Activated CD8-positive, alpha-beta T cell treated with anti-CD3 and anti-CD28 coated beads for 36 hours (primary cell): ENCODE results near the gene RHBDD1. TPM values are rescaled to one million over a fixed set of nuclear protein-coding genes. Genes with fewer than 3 reads are reported as not detected.

Experiments
- ATAC-seq: fragments of 200-7000 bp; cut with Tn5 transposase; one replicate; pipeline ENCODE4 v1.10.0; 2021; ENCODE audit warnings: mild to moderate bottlenecking, moderate library complexity
- CTCF ChIA-PET: fragments of 350-600 bp; sonication (Branson Sonifier 250); formaldehyde crosslinking; loops from one replicate; lab custom pipeline; 2021; ENCODE audit warnings: antibody characterized with exemption; lab: Charles Lee
- POLR2A ChIA-PET: fragments of 350-600 bp; sonication (Branson Sonifier 250); formaldehyde crosslinking; loops from one replicate; lab custom pipeline; 2021; ENCODE audit warnings: antibody characterized with exemption; lab: Charles Lee
- DNase-seq: peaks from one replicate; pipeline ENCODE4 v3.0.0-alpha.2; 2020
- H3K27ac Mint-ChIP-seq: one replicate; pipeline ENCODE4 v1.8.0; 2021; ENCODE audit warnings: mild to moderate bottlenecking, mixed read lengths
- H3K27me3 Mint-ChIP-seq: one replicate; pipeline ENCODE4 v1.8.0; 2021; ENCODE audit warnings: mixed read lengths
- H3K36me3 Mint-ChIP-seq: one replicate; pipeline ENCODE4 v1.8.0; 2021; ENCODE audit warnings: low read depth, mixed read lengths
- H3K4me1 Mint-ChIP-seq: one replicate; pipeline ENCODE4 v1.8.0; 2021; ENCODE audit warnings: low read depth, mixed read lengths
- H3K4me3 Mint-ChIP-seq: one replicate; pipeline ENCODE4 v1.8.0; 2021; ENCODE audit warnings: mild to moderate bottlenecking, moderate library complexity, mixed read lengths
- H3K9me3 Mint-ChIP-seq: one replicate; pipeline ENCODE4 v1.8.0; 2021; ENCODE audit warnings: mixed read lengths
- intact Hi-C: fragments of 100-400 bp; cut with micrococcal nuclease; formaldehyde crosslinking; loops from one replicate; pipeline ENCODE4 v1.10.0; 2022
- total RNA-seq, 2 experiments: library from RNA; stranded (reverse); gene quantifications; one replicate each; pipeline ENCODE4 v1.2.3, GENCODE V29; 2021
- TF ChIP-seq, protein P1 (sequence below): fragments of 200-600 bp; IDR thresholded peaks from one replicate; pipeline ENCODE4 v1.8.0; 2022; ENCODE audit warnings: antibody characterized with exemption, mild to moderate bottlenecking

Gene RHBDD1
- total RNA-seq, 2 experiments from 2014 or later, result 34.3 to 35.9 TPM

DNA sequence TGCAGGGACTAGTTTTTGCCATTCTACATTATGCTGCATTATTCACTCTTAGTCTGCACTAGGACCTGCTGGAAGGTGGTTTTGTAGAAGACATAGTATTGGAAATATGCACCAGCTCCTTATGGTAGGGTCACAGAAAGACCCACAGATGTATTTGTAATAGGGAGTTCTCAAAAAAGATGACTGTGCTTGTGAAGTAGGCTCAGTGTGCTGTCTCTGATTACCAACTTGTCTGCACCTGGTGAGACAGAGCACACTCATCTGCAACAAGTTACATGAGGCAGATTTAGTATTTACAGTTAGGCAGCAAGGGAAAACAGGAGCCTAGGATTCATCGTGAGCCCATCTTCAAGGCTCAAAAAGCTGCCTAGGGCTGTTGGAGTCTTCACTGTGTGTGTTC lies 29.4 kb downstream of the RHBDD1 start:
- ChIA-PET CTCF (interaction anchor here (1.1 kb wide), 1 partner anchor 9 kb away, joined by 3 read pairs; no protein-coding TSS in a partner anchor), POLR2A (no interaction called here)
- Mint-ChIP-seq H3K27me3 (no peaks in the 10 kb centered on the region), H3K27ac (no peak overlapping the region), H3K9me3 (no peaks in the 10 kb centered on the region), H3K4me3 (no peak overlapping the region), H3K36me3 (peaks cover 50% of the 10 kb centered on the region), H3K4me1 (peaks cover 19% of the 10 kb centered on the region)
- ATAC-seq (no peak), DNase-seq (no peak)
- intact Hi-C loops, result no loop called here
- TF ChIP-seq, protein P1, sequence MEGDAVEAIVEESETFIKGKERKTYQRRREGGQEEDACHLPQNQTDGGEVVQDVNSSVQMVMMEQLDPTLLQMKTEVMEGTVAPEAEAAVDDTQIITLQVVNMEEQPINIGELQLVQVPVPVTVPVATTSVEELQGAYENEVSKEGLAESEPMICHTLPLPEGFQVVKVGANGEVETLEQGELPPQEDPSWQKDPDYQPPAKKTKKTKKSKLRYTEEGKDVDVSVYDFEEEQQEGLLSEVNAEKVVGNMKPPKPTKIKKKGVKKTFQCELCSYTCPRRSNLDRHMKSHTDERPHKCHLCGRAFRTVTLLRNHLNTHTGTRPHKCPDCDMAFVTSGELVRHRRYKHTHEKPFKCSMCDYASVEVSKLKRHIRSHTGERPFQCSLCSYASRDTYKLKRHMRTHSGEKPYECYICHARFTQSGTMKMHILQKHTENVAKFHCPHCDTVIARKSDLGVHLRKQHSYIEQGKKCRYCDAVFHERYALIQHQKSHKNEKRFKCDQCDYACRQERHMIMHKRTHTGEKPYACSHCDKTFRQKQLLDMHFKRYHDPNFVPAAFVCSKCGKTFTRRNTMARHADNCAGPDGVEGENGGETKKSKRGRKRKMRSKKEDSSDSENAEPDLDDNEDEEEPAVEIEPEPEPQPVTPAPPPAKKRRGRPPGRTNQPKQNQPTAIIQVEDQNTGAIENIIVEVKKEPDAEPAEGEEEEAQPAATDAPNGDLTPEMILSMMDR, result no peak

DNA sequence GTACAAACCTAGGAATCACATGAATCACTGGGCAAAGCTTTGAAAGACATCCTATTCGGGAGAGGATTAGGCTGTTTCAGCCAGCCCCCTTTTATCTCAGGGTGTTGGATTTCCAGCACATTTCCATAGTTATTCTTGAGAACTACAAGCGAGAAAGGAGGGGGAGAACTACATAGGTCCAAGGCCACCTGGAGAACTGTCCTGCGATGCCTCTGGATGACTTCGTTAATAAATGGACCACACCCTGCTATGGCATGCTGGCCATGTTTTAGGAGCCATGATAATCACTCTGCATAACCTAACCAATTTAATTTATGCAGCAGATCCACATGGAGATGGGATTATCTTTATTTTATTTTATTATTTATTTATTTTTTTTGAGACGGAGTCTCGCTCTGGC lies 29.9 kb downstream of the RHBDD1 start:
- Mint-ChIP-seq H3K4me1 (peaks cover 16% of the 10 kb centered on the region), H3K27me3 (no peaks in the 10 kb centered on the region), H3K27ac (no peak overlapping the region), H3K36me3 (peaks cover 54% of the 10 kb centered on the region), H3K4me3 (no peak overlapping the region), H3K9me3 (no peaks in the 10 kb centered on the region)
- CTCF ChIA-PET, result no interaction called here
- POLR2A ChIA-PET, result no interaction called here
- no peak for DNase-seq
- TF ChIP-seq, protein P1, result no peak
- ATAC-seq, result no peak
- intact Hi-C loops, result no loop called here

DNA sequence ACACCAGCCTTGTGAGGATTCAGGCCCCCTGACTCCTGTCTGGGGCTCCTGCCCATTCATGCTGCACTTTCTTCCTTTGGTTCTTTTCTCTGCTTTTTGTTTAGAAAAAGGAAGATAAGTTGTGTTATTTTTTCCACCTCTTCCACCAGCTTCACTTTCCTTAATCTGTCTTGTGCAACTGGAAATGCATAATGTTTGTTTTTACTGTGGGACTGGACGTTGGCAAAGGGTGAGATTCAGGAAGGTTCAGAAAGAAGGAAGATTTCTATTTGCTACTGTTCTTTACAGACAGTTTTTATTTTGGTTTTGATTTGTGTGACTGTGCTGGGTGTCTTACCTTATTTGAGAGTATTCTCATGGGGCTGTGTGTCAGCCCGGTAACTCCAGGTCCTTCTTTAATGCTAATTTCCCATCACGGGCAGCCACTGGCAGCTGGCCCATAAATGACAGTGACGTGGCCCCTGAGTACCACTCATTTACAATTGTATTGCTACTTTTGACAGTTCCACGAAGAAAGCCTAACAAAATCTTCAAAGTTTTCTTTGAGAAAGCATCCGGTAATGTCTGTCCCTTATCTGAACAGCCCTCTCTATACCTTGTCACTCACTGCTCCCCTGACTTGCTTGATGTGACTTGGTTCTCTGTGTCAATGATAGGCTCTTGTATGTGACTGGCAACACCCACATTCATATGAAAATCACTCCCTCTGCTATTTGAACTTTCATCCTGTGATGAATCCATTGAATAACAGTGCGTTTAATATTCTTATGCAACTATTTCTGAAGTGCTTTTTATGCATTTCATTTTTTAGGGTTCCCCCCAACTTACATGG lies 32.7 kb downstream of the RHBDD1 start:
- Mint-ChIP-seq H3K9me3 (peaks cover 3% of the 10 kb centered on the region), H3K27me3 (no peaks in the 10 kb centered on the region), H3K4me1 (peaks cover 24% of the 10 kb centered on the region), H3K27ac (no peak overlapping the region), H3K36me3 (peaks cover 71% of the 10 kb centered on the region), H3K4me3 (no peak overlapping the region)
- intact Hi-C loops, result no loop called here
- POLR2A ChIA-PET, result interaction anchor here (2.9 kb wide), 1 partner anchor 33 kb away, joined by 8 read pairs; the partner anchor contains the start of gene RHBDD1
- TF ChIP-seq, protein P1, result no peak
- ATAC-seq (no peak), DNase-seq (no peak)
- CTCF ChIA-PET, result interaction anchor here (1.8 kb wide), 1 partner anchor 15 kb away, joined by 4 read pairs; no protein-coding TSS in a partner anchor

DNA sequence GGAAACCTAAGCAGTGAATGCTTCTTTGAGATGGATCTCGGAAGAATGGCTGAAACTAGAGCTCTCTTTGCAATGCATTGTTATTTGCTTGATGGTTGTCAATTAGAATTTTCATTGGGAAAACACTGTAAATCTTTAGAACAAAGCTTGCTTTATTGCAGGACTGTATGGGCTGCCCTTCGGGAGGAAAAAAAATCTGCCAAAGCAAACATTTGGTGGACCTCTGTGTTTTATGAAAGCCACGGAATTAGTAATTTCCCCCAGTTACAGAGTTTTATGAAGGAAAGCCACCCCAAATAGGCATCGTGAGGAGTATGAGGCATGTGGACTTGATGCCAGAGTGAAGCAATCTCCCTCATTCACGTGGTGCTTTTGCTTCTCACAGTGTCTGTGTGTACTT lies 33.5 kb downstream of the RHBDD1 start:
- DNase-seq (no peak), ATAC-seq (no peak)
- TF ChIP-seq, protein P1, result no peak
- H3K4me1 Mint-ChIP-seq, result peaks cover 31% of the 10 kb centered on the region
- ChIA-PET POLR2A (interaction anchor here (2.9 kb wide), 1 partner anchor 34 kb away, joined by 8 read pairs; the partner anchor contains the start of gene RHBDD1), CTCF (interaction anchor here (1.1 to 1.4 kb wide), 2 partner anchors 14 to 71 kb away, joined by 3 read pairs; no protein-coding TSS in a partner anchor)
- no peak overlapping the region for H3K27ac Mint-ChIP-seq
- peaks cover 9% of the 10 kb centered on the region for H3K9me3 Mint-ChIP-seq
- H3K4me3 Mint-ChIP-seq, result no peak overlapping the region
- no peaks in the 10 kb centered on the region for H3K27me3 Mint-ChIP-seq
- intact Hi-C loops, result no loop called here
- H3K36me3 Mint-ChIP-seq, result peaks cover 73% of the 10 kb centered on the region
